ENCODE data around the gene DEFB131A. TPM values are rescaled to one million over a fixed set of nuclear protein-coding genes. Genes with fewer than 3 reads are reported as not detected.
"Not testable (repeated sequence)": the region's sequence is repeated elsewhere in the genome, so short reads cannot be mapped to it uniquely, and the experiment has no call there.

DEFB131A gene, protein sequence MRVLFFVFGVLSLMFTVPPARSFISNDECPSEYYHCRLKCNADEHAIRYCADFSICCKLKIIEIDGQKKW
- polyA plus RNA-seq = not detected
- long read RNA-seq, donor 1 = 0 reads
- long read RNA-seq, donor 2 = 0 reads
- long read RNA-seq, donor 3 = 0 reads
- long read RNA-seq, donor 4 = 0 reads
- long read RNA-seq, donor 5 = 0 reads
- long read RNA-seq, donor 6 = 0 reads
- long read RNA-seq, donor 7 = 0 reads
- long read RNA-seq, donor 8 = 0 reads
- long read RNA-seq, donor 9 = 0 reads
- long read RNA-seq, donor 10 = 0 reads
- long read RNA-seq, donor 11 = 0 reads

DNA sequence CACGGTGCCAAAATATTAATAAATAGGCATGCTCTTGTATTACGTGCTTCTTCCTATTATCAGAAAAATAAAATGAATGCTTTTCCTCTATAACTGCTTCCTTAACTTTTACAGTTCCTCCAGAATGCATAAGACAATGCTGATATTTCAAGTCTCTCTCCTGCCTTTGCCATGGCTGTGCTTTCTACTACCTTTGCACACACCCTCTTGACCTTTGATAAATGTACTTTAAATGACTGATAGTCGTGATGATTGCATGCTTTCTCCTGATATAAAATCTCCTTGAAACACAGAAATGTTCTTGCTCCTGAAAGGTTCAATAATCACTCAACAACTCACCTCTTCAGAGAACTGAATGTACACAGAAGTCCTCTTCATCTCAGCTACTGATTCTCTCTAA, at the start of gene DEFB131A:
TSS of gene DEFB131A (plus strand) at position 301 of the 400 bp plus-strand sequence. CDS start 120 bp downstream, outside the sequence.
- H3K27me3 ChIP-seq (ENCODE audit: control insufficient read depth, insufficient read depth, low read length); H3K27ac ChIP-seq (ENCODE audit: low read length); H3K4me1 ChIP-seq (ENCODE audit: control insufficient read depth, insufficient read depth, low read length); H3K9me3 ChIP-seq (ENCODE audit: control insufficient read depth, low read depth, low read length); H3K36me3 ChIP-seq (ENCODE audit: control insufficient read depth, insufficient read depth, low read length); H3K4me3 ChIP-seq (ENCODE audit: low read length); DNase-seq: not testable (repeated sequence)
- WGBS (ENCODE audit: insufficient coverage, low lambda C conversion rate) = 29% methylated on average over 1 of the region's 3 CpGs

DNA sequence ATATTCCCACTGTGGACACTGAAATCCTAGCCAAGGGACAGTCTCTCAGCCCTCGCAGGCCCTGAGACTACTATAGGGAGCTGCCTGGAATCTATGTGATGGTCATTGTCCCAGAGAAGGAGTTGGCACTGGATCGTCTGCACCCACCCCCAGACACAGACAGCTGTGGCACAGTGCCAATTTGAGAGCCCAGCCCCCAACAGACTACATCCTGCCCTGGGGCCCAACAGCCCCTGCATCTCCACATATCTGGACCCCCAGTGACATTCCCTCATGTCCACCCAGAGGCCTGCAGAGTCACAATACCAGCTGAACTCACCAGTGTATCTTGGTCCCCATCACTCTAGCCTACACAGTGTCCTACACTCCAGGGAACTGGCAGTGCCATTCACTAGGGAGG, 38.4 kb upstream of the DEFB131A start:
- not testable (repeated sequence) for H3K36me3 ChIP-seq (ENCODE audit: control insufficient read depth, insufficient read depth, low read length); H3K9me3 ChIP-seq (ENCODE audit: control insufficient read depth, low read depth, low read length); H3K27me3 ChIP-seq (ENCODE audit: control insufficient read depth, insufficient read depth, low read length); H3K27ac ChIP-seq (ENCODE audit: low read length); H3K4me3 ChIP-seq (ENCODE audit: low read length); H3K4me1 ChIP-seq (ENCODE audit: control insufficient read depth, insufficient read depth, low read length); DNase-seq
- WGBS (ENCODE audit: insufficient coverage, low lambda C conversion rate) = no CpG with 5 or more reads among the region's 2 CpGs

DNA sequence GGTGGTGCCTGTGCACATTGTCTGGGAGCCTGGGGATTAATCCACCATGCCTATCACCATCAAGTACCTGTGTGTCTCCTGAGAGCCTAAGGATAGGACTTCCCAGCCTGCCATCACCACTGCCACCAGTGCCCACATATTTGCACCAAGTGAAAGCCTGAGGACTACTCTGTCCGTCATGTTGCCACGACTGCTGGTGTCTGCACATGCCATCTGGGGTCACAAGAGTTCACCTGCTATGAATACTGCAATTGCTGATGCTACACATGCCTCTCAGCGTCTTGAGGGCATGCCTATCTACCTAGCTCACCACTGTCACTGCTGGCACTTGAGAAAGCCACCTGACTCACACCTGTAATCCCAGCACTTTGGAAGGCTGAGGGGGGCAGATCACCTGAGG, 37.7 kb upstream of the DEFB131A start:
- H3K36me3 ChIP-seq (ENCODE audit: control insufficient read depth, insufficient read depth, low read length); H3K9me3 ChIP-seq (ENCODE audit: control insufficient read depth, low read depth, low read length); H3K27ac ChIP-seq (ENCODE audit: low read length); H3K4me3 ChIP-seq (ENCODE audit: low read length); DNase-seq; H3K27me3 ChIP-seq (ENCODE audit: control insufficient read depth, insufficient read depth, low read length); H3K4me1 ChIP-seq (ENCODE audit: control insufficient read depth, insufficient read depth, low read length): not testable (repeated sequence)
- WGBS (ENCODE audit: insufficient coverage, low lambda C conversion rate) = no CpG with 5 or more reads among the region's 3 CpGs

DNA sequence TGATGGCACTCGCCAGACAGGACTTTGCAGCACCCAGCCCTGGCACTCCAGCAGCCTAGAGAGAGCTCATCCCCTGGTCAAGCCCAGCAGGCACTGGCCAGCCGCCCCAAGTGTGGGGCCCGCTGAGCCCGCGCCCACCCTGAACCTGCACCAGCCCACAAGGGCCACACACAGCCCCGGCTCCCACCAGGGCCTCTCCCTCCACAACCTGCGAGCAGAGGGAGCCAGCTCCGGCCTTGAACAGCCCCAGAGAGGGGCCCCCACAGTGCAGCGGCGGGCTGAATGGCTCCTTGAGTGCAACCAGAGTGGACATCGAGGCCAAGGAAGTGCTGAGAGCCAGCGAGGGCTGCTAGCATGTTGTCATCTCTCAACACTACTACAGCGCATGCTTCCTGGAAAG, 34.4 kb upstream of the DEFB131A start:
- H3K36me3 ChIP-seq (ENCODE audit: control insufficient read depth, insufficient read depth, low read length) = no peaks in the 10 kb centered on the region
- no peak for DNase-seq
- no peaks in the 10 kb centered on the region for H3K27me3 ChIP-seq (ENCODE audit: control insufficient read depth, insufficient read depth, low read length)
- no peaks in the 10 kb centered on the region for H3K4me1 ChIP-seq (ENCODE audit: control insufficient read depth, insufficient read depth, low read length)
- H3K4me3 ChIP-seq (ENCODE audit: low read length) = no peak overlapping the region
- no peak overlapping the region for H3K27ac ChIP-seq (ENCODE audit: low read length)
- no CpG with 5 or more reads among the region's 13 CpGs for WGBS (ENCODE audit: insufficient coverage, low lambda C conversion rate)
- H3K9me3 ChIP-seq (ENCODE audit: control insufficient read depth, low read depth, low read length) = peaks cover 4% of the 10 kb centered on the region

DNA sequence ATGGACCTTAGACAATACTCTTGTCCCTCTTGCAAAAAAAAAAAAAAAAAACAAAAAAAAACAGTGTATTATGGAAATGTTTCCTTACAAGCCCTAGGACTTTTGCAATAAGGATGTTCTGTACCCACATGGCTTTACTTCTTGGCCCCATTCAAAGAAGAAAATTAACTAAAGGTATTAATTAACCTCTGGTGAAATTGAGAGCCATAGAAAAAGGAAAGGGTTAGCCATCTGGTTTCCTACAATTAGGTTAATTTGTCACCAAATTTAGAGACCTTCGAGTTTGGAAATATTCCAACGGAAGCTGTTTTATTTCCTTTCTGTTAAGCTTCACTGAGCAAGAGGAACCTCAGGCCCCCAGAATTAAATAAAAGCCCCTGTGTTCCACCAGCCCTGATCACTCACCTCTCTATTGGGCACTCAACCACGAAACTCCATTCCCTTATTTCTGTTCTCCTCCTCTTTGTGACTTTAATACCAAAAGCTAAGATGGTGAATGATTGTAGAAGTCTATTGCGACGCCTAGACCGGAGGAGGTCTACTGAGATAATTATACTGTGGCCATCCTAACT, 22.2 kb upstream of the DEFB131A start:
- H3K27ac ChIP-seq (ENCODE audit: low read length); H3K4me3 ChIP-seq (ENCODE audit: low read length); H3K9me3 ChIP-seq (ENCODE audit: control insufficient read depth, low read depth, low read length); H3K27me3 ChIP-seq (ENCODE audit: control insufficient read depth, insufficient read depth, low read length); H3K4me1 ChIP-seq (ENCODE audit: control insufficient read depth, insufficient read depth, low read length); DNase-seq; H3K36me3 ChIP-seq (ENCODE audit: control insufficient read depth, insufficient read depth, low read length): not testable (repeated sequence)
- WGBS (ENCODE audit: insufficient coverage, low lambda C conversion rate) = 100% methylated on average over 2 of the region's 6 CpGs

DNA sequence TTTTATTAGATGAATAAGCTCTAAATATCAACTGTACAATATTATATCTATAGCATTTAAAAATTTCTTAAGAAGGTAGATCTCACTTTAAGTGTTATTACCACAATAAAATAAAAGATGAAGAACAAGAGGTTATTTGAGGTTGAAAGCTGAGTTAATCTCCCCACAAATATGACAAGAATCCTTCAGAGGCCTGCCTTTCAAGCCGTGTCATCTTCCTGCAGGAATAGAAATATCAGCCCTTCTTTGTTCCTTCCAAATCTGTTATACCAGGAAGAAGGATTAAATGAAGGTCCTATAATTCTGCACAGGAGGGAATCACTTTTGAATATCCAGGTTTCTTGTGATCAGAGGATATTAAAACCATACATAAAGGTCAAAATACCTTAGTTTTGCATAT, 18.3 kb upstream of the DEFB131A start:
- no CpG with 5 or more reads among the region's 1 CpG for WGBS (ENCODE audit: insufficient coverage, low lambda C conversion rate)
- H3K9me3 ChIP-seq (ENCODE audit: control insufficient read depth, low read depth, low read length); DNase-seq; H3K4me3 ChIP-seq (ENCODE audit: low read length); H3K27ac ChIP-seq (ENCODE audit: low read length); H3K4me1 ChIP-seq (ENCODE audit: control insufficient read depth, insufficient read depth, low read length); H3K36me3 ChIP-seq (ENCODE audit: control insufficient read depth, insufficient read depth, low read length); H3K27me3 ChIP-seq (ENCODE audit: control insufficient read depth, insufficient read depth, low read length): not testable (repeated sequence)

DNA sequence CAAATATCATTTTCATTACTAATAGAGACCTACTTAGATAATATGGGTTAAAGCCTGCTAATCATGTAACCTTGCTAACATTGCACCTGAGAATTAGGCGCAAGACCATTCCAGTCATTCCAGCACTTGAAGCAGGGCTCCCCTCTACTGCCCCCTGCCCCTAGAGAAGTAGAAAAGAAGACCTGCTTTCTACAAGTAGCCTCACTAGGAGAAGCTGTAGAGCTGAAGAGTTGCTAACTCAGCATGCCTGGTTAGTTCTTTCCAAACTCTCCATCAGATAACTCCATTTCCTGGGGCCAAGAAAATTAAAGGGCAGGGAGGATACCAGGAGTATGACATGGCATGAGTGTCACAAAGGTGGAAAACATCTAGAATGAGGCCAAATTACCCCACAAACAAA, 14.2 kb upstream of the DEFB131A start:
- not testable (repeated sequence) for DNase-seq; H3K27me3 ChIP-seq (ENCODE audit: control insufficient read depth, insufficient read depth, low read length); H3K4me3 ChIP-seq (ENCODE audit: low read length); H3K27ac ChIP-seq (ENCODE audit: low read length); H3K9me3 ChIP-seq (ENCODE audit: control insufficient read depth, low read depth, low read length); H3K36me3 ChIP-seq (ENCODE audit: control insufficient read depth, insufficient read depth, low read length); H3K4me1 ChIP-seq (ENCODE audit: control insufficient read depth, insufficient read depth, low read length)
- WGBS (ENCODE audit: insufficient coverage, low lambda C conversion rate) = no CpG with 5 or more reads among the region's 1 CpG

DNA sequence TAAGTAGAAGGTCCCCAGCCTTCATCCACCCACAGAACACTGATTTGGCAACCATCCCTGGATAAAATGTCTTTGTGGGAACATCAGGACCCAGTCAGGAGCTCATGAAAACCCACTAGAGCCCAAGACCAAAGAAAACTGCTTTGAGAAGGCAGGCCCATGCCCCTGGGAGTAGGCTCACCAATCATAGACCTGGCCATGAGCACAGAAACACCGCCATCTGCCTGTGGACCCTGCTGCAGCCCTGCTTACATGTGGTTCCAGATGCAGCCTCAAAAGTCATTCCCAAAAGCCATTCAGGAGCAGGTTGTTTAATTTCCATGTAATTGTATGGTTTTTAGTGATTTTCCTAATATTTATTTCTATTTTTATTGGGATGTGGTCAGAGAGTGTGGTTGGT, 10.9 kb upstream of the DEFB131A start:
- H3K36me3 ChIP-seq (ENCODE audit: control insufficient read depth, insufficient read depth, low read length); H3K27me3 ChIP-seq (ENCODE audit: control insufficient read depth, insufficient read depth, low read length); H3K4me1 ChIP-seq (ENCODE audit: control insufficient read depth, insufficient read depth, low read length); H3K27ac ChIP-seq (ENCODE audit: low read length); H3K4me3 ChIP-seq (ENCODE audit: low read length); DNase-seq; H3K9me3 ChIP-seq (ENCODE audit: control insufficient read depth, low read depth, low read length): not testable (repeated sequence)
- no CpG with 5 or more reads among the region's 1 CpG for WGBS (ENCODE audit: insufficient coverage, low lambda C conversion rate)

DNA sequence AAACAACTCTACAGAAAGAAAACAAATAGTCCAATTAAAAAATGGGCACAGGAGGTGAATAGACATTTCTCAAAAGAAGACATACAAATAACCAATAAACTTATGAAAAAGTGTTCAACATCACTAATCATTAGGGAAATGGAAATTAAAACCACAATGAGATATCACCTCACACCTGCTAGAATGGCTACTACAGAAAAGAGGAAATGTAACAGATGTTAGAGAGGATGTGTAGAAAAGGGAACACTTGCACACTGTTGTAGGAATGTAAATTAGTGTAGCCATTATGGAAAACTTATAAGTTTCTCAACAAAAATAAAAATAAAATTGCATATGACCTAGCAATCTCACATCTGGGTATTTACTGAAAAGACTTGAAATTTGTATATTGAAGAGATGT, 7.5 kb upstream of the DEFB131A start:
- not testable (repeated sequence) for H3K4me1 ChIP-seq (ENCODE audit: control insufficient read depth, insufficient read depth, low read length); DNase-seq; H3K36me3 ChIP-seq (ENCODE audit: control insufficient read depth, insufficient read depth, low read length); H3K4me3 ChIP-seq (ENCODE audit: low read length); H3K27ac ChIP-seq (ENCODE audit: low read length); H3K27me3 ChIP-seq (ENCODE audit: control insufficient read depth, insufficient read depth, low read length); H3K9me3 ChIP-seq (ENCODE audit: control insufficient read depth, low read depth, low read length)

DNA sequence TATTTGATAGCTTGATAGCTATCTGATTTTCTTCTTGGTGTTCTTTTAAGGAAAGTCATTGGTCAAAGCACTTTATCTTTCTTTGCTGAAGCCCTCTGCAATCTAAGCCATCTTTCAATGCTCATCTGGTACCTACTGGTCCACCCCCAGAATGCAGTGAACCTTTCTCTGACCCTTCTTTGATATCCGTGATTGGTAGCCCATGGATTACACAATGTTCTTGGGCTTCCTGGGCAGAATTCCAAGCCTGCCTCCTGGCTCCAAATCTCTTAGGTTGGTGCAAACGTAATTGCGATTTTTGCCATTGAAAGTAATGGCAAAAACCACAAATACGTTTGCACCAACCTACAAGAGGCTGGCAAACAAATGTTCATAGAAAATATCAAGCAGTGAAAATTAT, 1.9 kb upstream of the DEFB131A start:
- 86% methylated on average over 1 of the region's 4 CpGs for WGBS (ENCODE audit: insufficient coverage, low lambda C conversion rate)
- not testable (repeated sequence) for H3K4me3 ChIP-seq (ENCODE audit: low read length); H3K9me3 ChIP-seq (ENCODE audit: control insufficient read depth, low read depth, low read length); H3K27me3 ChIP-seq (ENCODE audit: control insufficient read depth, insufficient read depth, low read length); DNase-seq; H3K4me1 ChIP-seq (ENCODE audit: control insufficient read depth, insufficient read depth, low read length); H3K36me3 ChIP-seq (ENCODE audit: control insufficient read depth, insufficient read depth, low read length); H3K27ac ChIP-seq (ENCODE audit: low read length)

DNA sequence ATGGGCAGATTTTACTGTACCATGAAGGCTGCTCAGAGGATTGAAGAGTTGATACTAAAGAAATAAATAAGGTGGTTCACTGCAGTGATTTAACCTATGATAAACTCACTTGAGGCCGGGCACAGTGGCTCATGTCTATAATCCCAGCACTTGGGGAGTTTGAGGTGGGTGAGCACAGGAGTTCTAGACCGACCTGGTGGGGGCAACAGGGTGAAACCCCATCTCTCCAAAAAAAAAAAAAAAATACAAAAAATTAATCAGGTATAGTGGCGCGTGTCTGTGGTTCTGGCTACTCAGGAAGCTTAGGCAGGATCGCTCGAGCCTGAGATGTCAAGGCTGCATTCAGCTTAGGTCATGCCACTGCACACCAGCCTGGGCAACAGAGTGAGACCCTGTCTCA, 467 bp downstream of the DEFB131A start:
- not testable (repeated sequence) for H3K27ac ChIP-seq (ENCODE audit: low read length); H3K4me1 ChIP-seq (ENCODE audit: control insufficient read depth, insufficient read depth, low read length); H3K4me3 ChIP-seq (ENCODE audit: low read length); H3K36me3 ChIP-seq (ENCODE audit: control insufficient read depth, insufficient read depth, low read length); DNase-seq; H3K27me3 ChIP-seq (ENCODE audit: control insufficient read depth, insufficient read depth, low read length); H3K9me3 ChIP-seq (ENCODE audit: control insufficient read depth, low read depth, low read length)
- no CpG with 5 or more reads among the region's 6 CpGs for WGBS (ENCODE audit: insufficient coverage, low lambda C conversion rate)
